ENCODE results near the gene ME3. TPM values are rescaled to one million over a fixed set of nuclear protein-coding genes. Genes with fewer than 3 reads are reported as not detected.
A peak's percentile ranks its signal among the peaks of the same experiment; 100 is the strongest.
"Not testable (repeated sequence)": the region's sequence is repeated elsewhere in the genome, so short reads cannot be mapped to it uniquely, and the experiment has no call there.

The ME3 gene
- total RNA-seq, 1 donor from 2014 or later: 25.5 TPM

GRCh38 chr11:86551288-86552092 is 120.9 kb downstream of the ME3 start:
- peak; percentile 96 for DNase-seq

- DNase-seq: no peak
These were observed 121.7 kb downstream of the ME3 start for GRCh38 chr11:86550757-86551156.

- DNase-seq: peak; percentile 44
These were observed 124.0 kb downstream of the ME3 start for GRCh38 chr11:86548271-86548917.

- DNase-seq: peak; percentile 40
These were observed 124.7 kb downstream of the ME3 start for GRCh38 chr11:86547727-86548126.

GRCh38 chr11:86541299-86541698 is 131.1 kb downstream of the ME3 start:
- DNase-seq: not testable (repeated sequence)

GRCh38 chr11:86538223-86538548 is 134.2 kb downstream of the ME3 start:
- DNase-seq: no peak

- peak; percentile 63 for DNase-seq
These were observed 134.7 kb downstream of the ME3 start for GRCh38 chr11:86537541-86538222.

- no peak for DNase-seq
These were observed 136.6 kb downstream of the ME3 start for GRCh38 chr11:86535773-86536172.

GRCh38 chr11:86524620-86525352 is 147.6 kb downstream of the ME3 start:
- peak; percentile 81 for DNase-seq

- DNase-seq: peak; percentile 93
These were observed 148.4 kb downstream of the ME3 start for GRCh38 chr11:86523738-86524619.

GRCh38 chr11:86522512-86522911 is 149.9 kb downstream of the ME3 start:
- DNase-seq: not testable (repeated sequence)

- peak; percentile 79 for DNase-seq
These were observed 153.1 kb downstream of the ME3 start for GRCh38 chr11:86519064-86519911.

- DNase-seq: no peak
These were observed 154.2 kb downstream of the ME3 start for GRCh38 chr11:86518211-86518610.

- no peak for DNase-seq
These were observed 154.9 kb downstream of the ME3 start for GRCh38 chr11:86517557-86517956.

GRCh38 chr11:86515297-86516094 is 156.9 kb downstream of the ME3 start:
- DNase-seq: peak; percentile 97

GRCh38 chr11:86514453-86514852 is 158.0 kb downstream of the ME3 start:
- no peak for DNase-seq

GRCh38 chr11:86513746-86514373 is 158.6 kb downstream of the ME3 start:
- DNase-seq: no peak

- DNase-seq: no peak
These were observed 159.3 kb downstream of the ME3 start for GRCh38 chr11:86513138-86513537.

- DNase-seq: peak; percentile 45
These were observed 161.3 kb downstream of the ME3 start for GRCh38 chr11:86511086-86511551.

Data from dermis blood vessel endothelial cell (primary cell).